NOMO-1 (cell line): ENCODE measurements around the gene MDC1.
A peak's percentile ranks its signal among the peaks of the same experiment; 100 is the strongest.
"Not testable (repeated sequence)": the region's sequence is repeated elsewhere in the genome, so short reads cannot be mapped to it uniquely, and the experiment has no call there.

Experiments used
- DNase-seq, 2 experiments: peaks; one replicate each; lab custom pipeline; 2025; ENCODE audit not compliant: unreplicated experiment in 2 of 2; lab: John Stamatoyannopoulos, UW

Gene MDC1, protein sequence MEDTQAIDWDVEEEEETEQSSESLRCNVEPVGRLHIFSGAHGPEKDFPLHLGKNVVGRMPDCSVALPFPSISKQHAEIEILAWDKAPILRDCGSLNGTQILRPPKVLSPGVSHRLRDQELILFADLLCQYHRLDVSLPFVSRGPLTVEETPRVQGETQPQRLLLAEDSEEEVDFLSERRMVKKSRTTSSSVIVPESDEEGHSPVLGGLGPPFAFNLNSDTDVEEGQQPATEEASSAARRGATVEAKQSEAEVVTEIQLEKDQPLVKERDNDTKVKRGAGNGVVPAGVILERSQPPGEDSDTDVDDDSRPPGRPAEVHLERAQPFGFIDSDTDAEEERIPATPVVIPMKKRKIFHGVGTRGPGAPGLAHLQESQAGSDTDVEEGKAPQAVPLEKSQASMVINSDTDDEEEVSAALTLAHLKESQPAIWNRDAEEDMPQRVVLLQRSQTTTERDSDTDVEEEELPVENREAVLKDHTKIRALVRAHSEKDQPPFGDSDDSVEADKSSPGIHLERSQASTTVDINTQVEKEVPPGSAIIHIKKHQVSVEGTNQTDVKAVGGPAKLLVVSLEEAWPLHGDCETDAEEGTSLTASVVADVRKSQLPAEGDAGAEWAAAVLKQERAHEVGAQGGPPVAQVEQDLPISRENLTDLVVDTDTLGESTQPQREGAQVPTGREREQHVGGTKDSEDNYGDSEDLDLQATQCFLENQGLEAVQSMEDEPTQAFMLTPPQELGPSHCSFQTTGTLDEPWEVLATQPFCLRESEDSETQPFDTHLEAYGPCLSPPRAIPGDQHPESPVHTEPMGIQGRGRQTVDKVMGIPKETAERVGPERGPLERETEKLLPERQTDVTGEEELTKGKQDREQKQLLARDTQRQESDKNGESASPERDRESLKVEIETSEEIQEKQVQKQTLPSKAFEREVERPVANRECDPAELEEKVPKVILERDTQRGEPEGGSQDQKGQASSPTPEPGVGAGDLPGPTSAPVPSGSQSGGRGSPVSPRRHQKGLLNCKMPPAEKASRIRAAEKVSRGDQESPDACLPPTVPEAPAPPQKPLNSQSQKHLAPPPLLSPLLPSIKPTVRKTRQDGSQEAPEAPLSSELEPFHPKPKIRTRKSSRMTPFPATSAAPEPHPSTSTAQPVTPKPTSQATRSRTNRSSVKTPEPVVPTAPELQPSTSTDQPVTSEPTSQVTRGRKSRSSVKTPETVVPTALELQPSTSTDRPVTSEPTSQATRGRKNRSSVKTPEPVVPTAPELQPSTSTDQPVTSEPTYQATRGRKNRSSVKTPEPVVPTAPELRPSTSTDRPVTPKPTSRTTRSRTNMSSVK (N-terminal part only)

DNA sequence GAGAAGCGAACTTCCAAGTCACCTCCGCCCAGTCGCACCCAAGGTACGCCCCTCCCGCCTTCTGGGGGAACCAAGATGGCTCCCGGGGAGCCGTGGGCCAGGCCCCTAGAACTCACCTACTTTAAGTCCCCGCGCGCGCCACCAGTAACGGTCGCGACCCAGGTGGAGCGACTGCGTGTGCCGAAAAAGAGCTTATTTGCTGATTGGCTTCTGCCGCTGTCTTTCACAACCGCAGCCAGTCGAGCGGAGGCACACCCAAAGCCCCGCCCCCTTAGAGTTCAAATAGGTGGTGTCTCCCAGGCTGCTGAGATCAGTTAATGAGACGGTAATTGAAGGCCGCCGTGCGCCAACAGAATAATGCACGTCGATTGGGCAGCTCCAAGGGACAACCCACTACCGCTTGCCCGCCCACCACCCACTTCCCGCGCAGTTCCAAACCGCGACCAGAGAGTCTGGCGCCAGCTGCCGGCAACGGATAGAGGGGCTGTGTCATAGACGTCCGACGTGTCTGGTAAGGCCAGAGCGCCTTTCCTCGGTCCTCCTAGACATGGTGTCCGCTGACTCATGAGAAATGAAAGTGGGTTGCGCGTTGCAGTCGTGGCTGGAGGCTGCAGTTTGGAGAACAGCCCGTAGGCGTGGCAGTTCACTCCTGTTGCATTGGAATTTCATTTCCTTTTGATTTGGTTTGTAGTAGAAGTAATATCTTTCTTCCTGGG lies at the start of gene MDC1:
TSS of gene MDC1 (minus strand) at position 153 of the 716 bp plus-strand sequence. CDS start 2,106 bp downstream, outside the sequence.
- peak; percentile 100 for DNase-seq

DNA sequence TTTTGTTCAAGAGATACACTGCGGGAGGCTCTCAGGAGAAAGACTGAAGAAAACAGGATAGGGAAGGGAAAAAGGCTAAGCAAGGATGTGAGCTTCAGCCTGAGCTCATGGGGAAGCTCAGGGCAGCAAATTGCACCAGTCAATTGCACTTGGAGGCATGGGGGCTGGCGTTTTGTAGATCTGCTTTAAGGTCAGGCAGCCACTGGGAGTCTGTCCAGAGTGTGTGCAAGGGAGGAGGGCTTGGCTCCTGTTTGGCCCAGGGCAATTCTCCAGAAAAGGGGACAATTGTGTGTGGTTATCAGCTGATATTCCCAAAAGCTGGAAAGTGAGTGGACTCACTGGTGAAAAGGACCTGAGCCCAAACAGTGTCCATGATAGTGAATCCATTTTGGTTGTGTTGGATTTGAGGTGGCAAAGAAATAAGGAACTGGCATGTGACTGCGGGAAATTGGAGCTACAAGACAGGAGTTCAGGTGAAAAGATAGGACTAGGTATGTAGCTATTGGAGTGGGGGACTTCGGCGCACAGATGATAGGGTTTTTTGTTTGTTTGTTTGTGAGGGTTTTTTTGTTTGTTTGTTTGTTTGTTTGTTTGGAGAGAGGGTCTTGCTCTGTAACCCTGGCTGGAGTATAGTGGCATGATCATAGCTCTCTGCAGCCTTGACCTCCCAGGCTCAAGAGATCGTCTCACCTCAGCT lies 49.5 kb upstream of the MDC1 start:
- DNase-seq = no peak

DNA sequence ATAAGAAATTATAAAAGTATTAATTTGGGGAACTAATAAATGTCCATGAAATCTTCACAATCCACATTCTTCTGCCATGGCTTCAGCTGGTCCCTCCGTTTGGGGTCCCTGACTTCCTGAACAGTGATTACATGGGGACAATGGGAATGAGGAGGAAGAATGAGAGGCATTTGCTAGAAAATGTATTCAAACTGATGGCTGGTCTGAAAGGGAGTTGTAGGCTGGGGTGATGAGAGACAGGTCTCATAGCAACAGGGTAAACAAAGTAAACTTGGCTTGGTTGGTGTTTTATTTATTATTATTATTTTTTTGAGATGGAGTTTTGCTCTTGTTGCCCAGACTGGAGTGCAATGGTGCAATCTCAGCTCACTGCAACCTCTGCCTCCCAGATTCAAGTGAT lies 48.4 kb upstream of the MDC1 start:
- not testable (repeated sequence) for DNase-seq

DNA sequence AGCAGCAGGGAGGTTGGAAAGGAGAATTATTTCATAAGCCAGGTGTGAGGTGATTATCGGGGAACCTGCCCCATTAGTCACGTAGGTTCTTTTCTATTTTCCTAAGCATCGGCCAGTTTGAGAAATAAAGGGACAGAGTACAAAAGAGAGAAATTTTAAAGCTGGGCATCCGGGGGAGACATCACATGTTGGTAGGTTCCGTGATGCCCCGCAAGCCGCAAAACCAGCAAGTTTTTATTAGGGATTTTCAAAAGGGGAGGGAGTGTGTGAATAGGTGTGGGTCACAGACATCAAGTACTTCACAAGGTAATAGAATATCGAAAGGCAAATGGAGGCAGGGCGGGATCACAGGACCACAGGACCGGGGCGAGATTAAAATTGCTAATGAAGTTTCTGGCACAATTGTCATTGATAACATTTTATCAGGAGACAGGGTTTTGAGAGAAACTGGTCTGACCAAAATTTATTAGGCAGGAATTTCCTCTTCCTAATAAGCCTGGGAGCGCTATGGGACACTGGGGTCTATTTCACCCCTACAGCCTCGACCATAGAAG lies 47.5 kb upstream of the MDC1 start:
- not testable (repeated sequence) for DNase-seq

DNA sequence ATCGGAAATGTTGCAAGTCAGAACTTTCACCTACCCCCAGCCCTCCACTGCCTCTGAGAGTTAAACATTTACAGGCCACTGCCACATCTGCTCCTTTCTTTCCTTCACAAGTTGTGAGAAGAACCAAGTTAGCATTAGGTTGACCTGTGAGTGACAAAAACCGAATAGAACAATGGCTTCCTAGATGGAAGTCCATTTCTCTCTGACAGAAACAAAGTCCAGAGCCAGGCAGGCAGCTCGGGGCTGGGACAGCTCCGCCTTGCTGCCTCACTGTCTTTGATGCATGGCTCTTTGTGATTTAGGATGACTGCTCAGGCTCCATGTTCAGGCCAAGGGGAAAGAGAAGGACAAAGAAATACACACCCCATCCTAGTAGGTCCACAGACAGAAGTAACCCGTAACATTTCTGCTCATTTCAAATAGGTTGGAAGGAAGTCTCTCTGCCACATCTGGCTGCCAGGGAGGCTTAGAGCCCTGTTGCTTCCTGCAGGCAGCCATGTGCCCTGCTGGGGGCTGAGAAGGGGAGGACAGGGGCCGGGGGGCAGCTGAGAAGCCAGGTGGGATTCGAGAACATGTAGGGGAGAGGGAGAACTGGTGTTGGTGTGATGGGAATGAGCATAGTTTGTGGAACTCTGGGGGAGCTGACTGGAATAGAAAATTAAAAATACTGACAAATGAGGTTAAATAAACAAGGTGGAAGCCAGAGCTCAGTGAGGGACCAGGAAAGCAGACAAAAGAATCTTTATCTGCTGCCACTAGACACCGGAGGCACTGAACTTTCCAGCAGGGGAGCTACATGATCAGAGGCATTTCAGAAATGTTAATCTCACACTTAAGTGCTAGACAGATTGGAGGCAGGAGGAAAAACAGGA lies 46.8 kb upstream of the MDC1 start:
- DNase-seq = no peak

DNA sequence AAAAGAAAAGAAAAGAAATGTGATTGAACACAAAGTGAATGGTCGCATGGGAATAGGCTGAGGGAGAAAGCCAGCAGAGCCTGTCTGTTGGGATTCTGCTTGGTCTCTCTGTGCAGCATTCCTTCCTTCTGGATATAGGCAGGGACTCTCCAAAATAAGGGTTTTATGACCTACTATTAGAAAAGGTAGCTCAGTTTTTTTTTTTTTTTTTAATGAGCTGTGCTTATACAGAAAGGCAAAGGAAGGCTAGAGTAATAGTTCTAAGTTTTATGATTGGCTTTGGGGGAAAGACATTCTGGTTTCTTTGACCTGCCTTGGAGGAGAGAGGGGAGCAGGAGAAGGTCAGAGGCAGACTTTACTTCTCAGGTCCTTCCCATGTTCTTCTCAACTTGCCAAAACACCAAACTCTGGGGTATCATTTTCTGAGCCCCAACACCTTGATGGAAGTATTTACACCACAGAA lies 46.1 kb upstream of the MDC1 start:
- no peak for DNase-seq

DNA sequence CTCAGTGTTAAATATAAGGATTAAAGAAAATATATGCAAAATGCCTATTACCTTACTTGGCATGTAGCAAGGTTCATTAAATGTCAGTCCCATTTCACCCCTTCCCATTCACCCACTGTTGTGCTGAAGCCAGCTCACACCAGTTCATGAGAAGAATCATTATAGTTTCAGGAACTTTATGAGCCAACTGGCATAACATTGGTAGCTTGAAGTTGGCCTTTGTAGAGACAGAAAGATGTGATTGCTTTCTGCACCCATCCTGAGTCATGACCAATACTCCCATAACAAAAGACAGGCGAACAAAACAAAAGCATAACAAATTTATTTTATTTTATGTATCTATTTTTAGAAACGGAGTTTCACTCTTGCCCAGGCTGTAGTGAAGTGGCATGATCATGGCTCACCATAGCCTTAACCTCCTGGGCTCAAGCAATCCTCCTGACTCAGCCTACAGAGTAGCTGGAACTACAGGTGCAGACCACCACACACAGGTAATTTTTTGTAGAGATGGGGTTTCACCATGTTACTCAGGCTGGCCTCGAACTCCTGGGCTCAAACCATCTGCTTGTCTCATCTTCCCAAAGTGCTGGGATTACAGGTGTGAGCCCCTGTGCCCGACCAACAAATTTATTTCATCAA lies 44.8 kb upstream of the MDC1 start:
- DNase-seq = no peak

DNA sequence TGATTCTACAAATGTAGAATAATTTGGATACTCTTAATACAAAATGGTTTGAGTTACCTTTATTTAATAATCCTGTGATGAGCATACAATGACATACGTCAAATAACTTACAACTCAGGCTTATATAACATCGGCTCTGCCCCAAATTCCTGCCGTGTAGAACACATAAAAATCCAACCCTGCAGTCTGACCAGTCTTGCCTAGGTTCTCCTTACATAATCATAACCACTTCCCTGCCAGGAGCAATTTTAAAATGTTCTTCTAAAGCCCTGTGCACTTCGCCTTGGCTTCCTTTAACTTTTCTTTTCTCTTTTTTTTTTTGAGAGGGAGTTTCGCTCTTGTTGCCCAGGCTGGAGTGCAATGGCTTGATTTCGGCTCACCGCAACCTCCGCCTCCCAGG lies 43.5 kb upstream of the MDC1 start:
- DNase-seq = peak; percentile 50 to 63

DNA sequence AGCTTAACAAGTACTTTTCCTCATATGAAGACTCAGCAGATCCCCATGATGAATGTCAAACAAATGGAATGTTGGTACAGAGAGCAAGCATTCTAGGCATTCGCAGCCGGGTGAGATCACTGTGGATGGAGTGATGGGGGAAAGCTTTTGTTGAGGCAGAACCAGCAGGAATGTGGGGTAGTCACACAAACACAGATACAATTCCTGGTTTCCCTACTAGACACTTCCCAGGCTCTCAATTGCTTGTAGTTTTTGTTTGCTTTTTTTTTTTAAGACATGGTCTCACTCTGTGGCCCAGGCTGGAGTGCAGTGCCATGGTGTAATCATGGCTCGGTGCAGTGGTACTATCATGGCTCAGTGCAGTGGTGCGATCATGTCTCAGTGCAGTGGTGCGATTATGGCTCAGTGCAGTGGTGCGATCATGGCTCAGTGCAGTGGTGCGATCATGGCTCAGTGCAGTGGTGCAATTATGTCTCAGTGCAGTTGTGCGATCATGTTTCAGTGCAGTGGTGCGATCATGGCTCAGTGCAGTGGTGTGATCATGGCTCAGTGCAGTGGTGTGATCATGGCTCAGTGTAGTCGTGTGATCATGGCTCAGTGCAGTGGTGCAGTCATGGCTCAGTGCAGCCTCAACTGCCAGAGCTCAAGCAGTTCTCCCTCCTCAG lies 42.6 kb upstream of the MDC1 start:
- DNase-seq = no peak

DNA sequence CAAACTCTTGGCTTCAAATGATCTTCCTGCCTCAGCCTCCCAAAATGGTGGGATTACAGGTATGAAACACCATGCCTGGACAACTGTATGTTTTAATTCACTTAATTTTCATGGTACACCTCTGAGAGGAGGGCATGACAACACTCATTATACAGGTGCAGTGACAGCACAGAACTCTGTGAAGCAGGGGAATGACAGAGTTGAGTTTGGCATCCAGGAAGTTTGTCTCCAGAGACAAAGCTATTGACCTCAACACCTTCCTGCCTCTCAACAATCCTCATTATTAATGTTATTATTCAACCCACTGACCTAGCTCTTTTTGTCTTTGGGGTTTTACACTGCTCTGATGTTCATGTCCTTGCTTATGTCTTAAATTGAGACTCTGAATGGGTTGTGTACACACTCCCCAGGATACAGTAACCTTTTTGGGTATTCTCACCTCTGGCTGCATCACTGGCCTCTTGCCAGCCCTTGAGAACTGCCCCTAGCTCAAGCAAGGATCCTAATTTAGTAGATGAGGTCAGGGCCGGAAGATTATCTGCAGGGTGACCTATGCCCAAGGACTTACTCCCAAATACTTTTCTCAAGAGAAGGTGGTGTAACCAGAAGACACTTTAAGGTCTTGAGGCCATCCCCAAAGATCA lies 40.3 kb upstream of the MDC1 start:
- no peak for DNase-seq

DNA sequence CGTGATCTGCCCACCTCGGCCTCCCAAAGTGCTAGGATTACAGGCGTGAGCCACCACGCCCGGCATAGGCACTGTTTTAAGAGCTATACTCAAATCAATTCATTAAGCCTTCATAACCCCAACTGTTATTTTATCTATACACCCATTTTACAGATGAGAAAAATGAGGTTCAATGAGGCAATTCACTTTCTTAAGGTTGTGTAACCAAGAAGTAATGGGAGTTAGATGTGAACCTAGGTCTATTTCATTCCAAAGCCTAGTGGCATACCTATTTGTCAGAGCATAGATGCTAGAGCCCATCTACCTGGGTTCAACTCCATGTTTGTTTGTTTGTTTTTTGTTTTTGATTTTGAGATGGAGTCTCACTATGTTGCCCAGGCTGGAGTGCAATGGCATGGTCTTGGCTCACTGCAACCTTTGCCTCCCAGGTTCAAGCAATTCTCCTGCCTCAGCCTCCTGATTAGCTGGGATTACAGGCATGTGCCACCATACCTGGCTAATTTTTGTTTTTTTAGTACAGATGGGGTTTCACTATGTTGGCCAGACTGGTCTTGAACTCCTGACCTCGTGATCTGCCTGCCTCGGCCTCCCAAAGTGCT lies 39.4 kb upstream of the MDC1 start:
- not testable (repeated sequence) for DNase-seq

DNA sequence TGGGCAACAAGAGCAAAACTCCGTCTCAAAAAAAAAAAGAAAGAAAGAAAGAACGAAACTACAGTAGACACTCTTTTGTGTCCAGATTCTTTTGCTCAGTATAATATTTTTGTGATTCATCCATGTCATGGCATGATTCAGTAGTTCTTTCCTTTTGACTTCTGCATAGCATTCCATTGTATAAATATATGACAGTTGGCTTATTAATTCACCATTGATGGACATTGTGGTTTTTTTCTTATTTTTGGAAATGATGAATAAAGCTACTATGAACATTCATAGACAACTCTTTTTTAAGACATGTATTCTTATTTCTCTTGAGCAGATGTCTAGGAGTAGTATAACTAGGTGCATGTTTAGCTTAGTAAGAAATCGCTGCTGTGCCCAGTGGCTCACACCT lies 37.5 kb upstream of the MDC1 start:
- no peak for DNase-seq

DNA sequence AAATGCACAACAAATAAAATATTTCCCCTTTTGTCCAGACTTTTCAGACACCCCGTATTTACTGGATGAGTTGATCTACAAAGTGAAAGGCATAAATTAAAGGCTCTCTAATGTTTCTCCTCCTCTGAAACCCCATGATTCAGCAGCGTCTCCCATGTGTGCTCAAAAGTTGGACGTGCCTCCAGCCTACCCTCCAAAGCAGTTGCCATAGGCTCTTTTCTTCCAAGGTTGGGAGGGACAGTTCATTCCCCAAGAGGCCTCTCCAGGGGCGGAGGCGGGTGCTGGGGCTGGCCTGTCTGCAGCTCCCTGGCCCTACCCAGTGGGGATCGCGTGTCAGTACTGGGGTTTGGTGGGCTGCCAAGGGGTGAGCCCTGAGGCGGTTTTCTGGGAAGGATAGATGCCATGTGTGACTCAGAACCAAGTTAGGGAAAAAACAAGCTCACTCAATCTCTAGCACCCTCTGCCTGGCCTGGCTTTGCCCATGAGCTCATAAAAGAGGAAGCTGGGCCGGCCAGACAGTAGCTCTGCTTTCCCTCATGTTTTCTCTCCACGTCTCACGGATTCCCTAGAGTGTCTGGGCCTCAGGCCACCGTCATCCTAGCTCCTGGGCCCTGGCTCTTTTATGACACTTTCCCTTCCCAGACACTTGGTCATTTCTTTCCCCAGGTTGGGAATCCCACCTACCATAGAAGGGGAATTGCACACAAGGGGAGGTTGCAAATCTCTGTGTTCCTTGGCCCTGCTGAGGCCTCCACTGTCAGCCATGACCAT lies 35.3 kb upstream of the MDC1 start:
- peak; percentile 35 to 41 for DNase-seq

DNA sequence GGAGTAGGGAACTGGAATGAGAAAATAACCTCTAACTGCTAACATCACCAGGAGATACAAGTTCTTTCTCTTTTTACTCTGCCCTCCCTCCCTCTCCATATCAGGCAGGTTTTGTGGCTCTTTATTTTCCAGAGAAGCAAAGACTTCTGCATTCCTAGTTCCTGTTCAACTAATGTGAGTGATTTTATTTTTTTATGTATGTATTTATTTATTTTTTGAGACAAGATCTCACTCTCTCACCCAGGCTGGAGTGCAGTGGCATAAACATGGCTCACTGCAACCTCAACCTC lies 33.2 kb upstream of the MDC1 start:
- no peak for DNase-seq

DNA sequence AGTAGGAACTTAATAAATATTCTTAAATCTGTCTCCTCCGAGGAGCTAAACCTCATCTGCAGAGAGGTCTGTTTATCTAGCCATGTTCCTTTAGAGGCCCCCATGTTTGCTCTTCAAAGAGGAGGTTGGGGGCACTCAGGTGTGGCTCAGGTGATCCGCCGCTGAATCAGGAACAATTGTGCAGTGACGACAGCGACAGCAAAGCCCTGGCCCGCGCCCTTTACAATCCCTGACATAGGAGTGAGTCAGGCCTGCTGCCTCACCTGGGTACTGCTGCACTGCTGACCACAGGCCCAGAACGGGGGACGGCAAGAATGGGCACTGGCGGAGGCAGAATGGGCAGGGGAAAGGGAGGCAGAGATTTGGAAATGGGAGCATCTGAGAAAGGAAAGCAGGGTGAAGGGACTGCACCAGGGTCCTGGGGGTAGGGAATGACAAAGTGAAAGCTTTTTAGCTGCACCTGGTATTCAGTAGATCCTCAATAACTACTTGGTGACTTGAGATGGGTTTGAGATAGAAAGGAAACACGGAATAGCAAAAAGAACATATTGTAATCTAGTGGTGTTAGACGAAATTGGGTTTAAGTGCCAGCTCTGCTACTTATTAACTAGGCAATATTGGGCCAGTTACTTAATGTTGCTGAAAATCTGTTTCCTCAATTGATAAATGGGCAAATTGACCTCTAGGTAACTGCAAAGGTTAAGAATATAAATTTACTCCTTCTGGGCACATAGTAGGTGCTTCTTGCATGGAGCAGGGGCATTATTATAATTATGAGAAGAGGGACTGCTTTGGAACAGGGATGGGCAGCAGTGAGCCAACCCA lies 32.7 kb upstream of the MDC1 start:
- DNase-seq = no peak
